ENCODE measurements around the gene TMEM187. TPM values are rescaled to one million over a fixed set of nuclear protein-coding genes. Genes with fewer than 3 reads are reported as not detected.

Gene TMEM187
- total and polyA plus RNA-seq, 12 donors: 3.4 to 13.2 (median 7.5) TPM

GRCh38 chrX:153926858-153927671, 45.5 kb upstream of the TMEM187 start:
- Histone ChIP-seq H3K9me3 (no peaks in the 10 kb centered on the region), H3K4me1 (peaks cover 0 to 73% (median 57%) of the 10 kb centered on the region in 9 donors), H3K27me3 (peaks cover 0 to 43% (median 0%) of the 10 kb centered on the region in 7 donors), H3K27ac (peak overlapping the region; percentile 94 to 99 (median 97)), H3K36me3 (peaks cover 0 to 25% (median 0%) of the 10 kb centered on the region in 9 donors), H3K4me3 (peak overlapping the region; percentile 44 to 71 (median 60))
- ATAC-seq (peak in 7 of 8 donors; percentile 4 to 30 (median 10)), DNase-seq (peak; percentile 46 to 52)
- 11% methylated on average over 25 to 31 of the region's 31 CpGs for WGBS, 2 donors
- intact Hi-C loops (cut with DNase I): loop anchor here in 4 of 10 donors (10.0 kb wide), 2 partner anchors 112 to 132 kb away; partner anchors contain the start of genes IDH3G (in 3 of the 4) and SSR4 (in 3 of the 4)
- TF ChIP-seq, protein P1, sequence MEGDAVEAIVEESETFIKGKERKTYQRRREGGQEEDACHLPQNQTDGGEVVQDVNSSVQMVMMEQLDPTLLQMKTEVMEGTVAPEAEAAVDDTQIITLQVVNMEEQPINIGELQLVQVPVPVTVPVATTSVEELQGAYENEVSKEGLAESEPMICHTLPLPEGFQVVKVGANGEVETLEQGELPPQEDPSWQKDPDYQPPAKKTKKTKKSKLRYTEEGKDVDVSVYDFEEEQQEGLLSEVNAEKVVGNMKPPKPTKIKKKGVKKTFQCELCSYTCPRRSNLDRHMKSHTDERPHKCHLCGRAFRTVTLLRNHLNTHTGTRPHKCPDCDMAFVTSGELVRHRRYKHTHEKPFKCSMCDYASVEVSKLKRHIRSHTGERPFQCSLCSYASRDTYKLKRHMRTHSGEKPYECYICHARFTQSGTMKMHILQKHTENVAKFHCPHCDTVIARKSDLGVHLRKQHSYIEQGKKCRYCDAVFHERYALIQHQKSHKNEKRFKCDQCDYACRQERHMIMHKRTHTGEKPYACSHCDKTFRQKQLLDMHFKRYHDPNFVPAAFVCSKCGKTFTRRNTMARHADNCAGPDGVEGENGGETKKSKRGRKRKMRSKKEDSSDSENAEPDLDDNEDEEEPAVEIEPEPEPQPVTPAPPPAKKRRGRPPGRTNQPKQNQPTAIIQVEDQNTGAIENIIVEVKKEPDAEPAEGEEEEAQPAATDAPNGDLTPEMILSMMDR (IDR thresholded peaks at IDR 0.05): no peak

DNA sequence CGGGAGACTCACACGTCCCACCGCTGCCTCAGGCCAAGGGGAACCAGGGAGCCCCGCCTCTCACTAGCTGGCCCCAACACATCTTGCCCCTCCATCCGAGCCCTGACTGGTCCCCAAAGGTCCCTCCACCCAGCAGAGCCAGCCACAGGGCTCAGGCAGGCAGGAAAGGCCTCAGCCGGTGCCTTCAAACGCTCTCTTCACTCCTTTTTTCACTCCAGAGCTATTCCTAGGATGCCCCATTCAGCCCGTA, 45.0 kb upstream of the TMEM187 start:
- DNase-seq (no peak), ATAC-seq (peak in 3 of 8 donors; percentile 0 to 3 (median 1))
- H3K4me3 ChIP-seq: peak overlapping the region; percentile 44 to 71 (median 60)
- H3K4me1 ChIP-seq: peaks cover 0 to 67% (median 52%) of the 10 kb centered on the region in 9 donors
- intact Hi-C loops (cut with DNase I): loop anchor here in 4 of 10 donors (10.0 kb wide), 2 partner anchors 113 to 133 kb away; partner anchors contain the start of genes IDH3G (in 3 of the 4) and SSR4 (in 3 of the 4)
- H3K36me3 ChIP-seq: peaks cover 0 to 31% (median 0%) of the 10 kb centered on the region in 9 donors
- H3K27ac ChIP-seq: peak overlapping the region; percentile 94 to 99 (median 97)
- 0% methylated on average over 7 to 8 of the region's 8 CpGs for WGBS, 2 donors
- TF ChIP-seq, protein P1 (IDR thresholded peaks at IDR 0.05): no peak
- H3K27me3 ChIP-seq: peaks cover 0 to 42% (median 0%) of the 10 kb centered on the region in 7 donors
- no peaks in the 10 kb centered on the region for H3K9me3 ChIP-seq

- H3K36me3 ChIP-seq: peaks cover 0 to 35% (median 0%) of the 10 kb centered on the region in 9 donors
- peak overlapping the region; percentile 94 to 99 (median 97) for H3K27ac ChIP-seq
- H3K9me3 ChIP-seq: no peaks in the 10 kb centered on the region
- intact Hi-C loops (cut with DNase I): loop anchor here in 4 of 10 donors (10.0 kb wide), 2 partner anchors 113 to 133 kb away; partner anchors contain the start of genes IDH3G (in 3 of the 4) and SSR4 (in 3 of the 4)
- 0 to 1% methylated on average over 39 to 65 of the region's 76 CpGs for WGBS, 2 donors
- peak overlapping the region; percentile 44 to 71 (median 60) for H3K4me3 ChIP-seq
- H3K4me1 ChIP-seq: peaks cover 0 to 65% (median 49%) of the 10 kb centered on the region in 9 donors
- peak; percentile 90 to 95 (median 93) for ATAC-seq
- peaks cover 0 to 36% (median 0%) of the 10 kb centered on the region in 7 donors for H3K27me3 ChIP-seq
- peak; percentile 92 to 94 for DNase-seq
- TF ChIP-seq, protein P1 (IDR thresholded peaks at IDR 0.05): peak in 7 of 9 donors; percentile 7 to 46 (median 22)
Measured at GRCh38 chrX:153927922-153928760, 44.4 kb upstream of the TMEM187 start.
